ENCODE measurements around the gene NKAIN2.
"Not testable (repeated sequence)": the region's sequence is repeated elsewhere in the genome, so short reads cannot be mapped to it uniquely, and the experiment has no call there.

NKAIN2 gene

GRCh38 chr6:123913863-123914262 lies 110.2 kb downstream of the NKAIN2 start:
- H3K27ac ChIP-seq: no peak overlapping the region
- TF ChIP-seq, protein P1, sequence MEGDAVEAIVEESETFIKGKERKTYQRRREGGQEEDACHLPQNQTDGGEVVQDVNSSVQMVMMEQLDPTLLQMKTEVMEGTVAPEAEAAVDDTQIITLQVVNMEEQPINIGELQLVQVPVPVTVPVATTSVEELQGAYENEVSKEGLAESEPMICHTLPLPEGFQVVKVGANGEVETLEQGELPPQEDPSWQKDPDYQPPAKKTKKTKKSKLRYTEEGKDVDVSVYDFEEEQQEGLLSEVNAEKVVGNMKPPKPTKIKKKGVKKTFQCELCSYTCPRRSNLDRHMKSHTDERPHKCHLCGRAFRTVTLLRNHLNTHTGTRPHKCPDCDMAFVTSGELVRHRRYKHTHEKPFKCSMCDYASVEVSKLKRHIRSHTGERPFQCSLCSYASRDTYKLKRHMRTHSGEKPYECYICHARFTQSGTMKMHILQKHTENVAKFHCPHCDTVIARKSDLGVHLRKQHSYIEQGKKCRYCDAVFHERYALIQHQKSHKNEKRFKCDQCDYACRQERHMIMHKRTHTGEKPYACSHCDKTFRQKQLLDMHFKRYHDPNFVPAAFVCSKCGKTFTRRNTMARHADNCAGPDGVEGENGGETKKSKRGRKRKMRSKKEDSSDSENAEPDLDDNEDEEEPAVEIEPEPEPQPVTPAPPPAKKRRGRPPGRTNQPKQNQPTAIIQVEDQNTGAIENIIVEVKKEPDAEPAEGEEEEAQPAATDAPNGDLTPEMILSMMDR (IDR thresholded peaks at IDR 0.05): no peak
- TF ChIP-seq ZFX (IDR thresholded peaks at IDR 0.05; ENCODE audit: borderline replicate concordance): no peak

DNA sequence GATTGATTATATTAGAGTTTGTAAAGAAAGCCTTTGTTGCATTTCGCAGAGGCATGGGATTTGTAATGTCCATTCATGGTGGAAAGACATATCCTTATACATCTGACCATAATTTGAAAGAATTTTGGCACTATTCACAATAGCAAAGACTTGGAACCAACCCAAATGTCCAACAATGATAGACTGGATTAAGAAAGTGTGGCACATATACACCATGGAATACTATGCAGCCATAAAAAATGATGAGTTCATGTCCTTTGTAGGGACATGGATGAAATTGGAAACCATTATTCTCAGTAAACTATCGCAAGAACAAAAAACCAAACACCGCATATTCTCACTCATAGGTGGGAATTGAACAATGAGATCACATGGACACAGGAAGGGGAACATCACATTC lies 119.7 kb downstream of the NKAIN2 start:
- H3K27ac ChIP-seq: not testable (repeated sequence)

DNA sequence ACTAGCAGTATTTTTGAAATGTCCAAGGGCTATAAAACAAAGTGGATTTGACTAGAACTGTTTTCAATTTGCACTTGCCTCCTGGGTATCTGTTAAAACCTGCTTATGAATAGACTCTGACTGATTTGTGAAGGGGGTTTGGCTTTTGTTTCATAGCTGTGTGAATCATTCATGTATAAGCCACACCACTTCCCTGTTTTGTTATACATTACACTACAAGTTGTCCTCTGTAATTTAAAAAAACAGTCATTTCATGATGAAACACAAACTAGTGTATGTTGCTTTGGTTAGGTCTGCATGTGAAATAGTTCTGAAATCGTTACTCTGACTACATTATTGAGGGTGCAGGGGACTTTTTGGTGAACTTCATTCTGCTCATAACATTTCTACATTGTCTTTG lies 121.7 kb downstream of the NKAIN2 start:
- TF ChIP-seq, protein P1 (IDR thresholded peaks at IDR 0.05): no peak

DNA sequence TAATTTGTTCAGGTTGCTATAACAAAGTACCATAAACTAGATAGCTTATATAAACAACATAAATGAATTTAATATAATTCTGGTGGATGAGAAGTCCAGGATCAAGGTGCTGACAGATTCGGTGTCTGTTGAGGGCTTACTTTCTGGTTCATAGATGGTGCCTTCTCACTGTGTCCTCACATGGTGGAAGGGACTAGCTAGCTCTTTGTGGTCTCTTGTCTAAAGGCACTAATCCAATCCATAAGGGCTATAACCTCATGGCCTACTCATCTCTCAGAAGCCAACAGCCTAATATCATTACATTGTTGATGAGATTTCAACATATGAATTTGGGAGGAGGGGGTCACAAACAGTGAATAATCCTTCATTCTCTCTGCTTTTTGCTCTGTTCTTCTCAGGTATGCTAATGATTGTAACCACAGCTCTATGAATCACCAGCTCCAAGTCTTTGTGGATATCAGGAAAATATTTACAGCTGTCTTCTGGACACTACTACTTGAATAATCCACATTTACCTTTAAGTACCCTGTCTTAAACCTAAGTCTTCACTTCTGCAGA lies 122.3 kb downstream of the NKAIN2 start:
- H3K27ac ChIP-seq: no peak overlapping the region
- TF ChIP-seq, protein P1 (IDR thresholded peaks at IDR 0.05): no peak
- TF ChIP-seq ZFX (IDR thresholded peaks at IDR 0.05; ENCODE audit: borderline replicate concordance): no peak

More for the DNA sequence above, 121.7 kb downstream of the NKAIN2 start:
- H3K27ac ChIP-seq: no peak overlapping the region

GRCh38 chr6:123928529-123928928 lies 124.9 kb downstream of the NKAIN2 start:
- TF ChIP-seq, protein P1 (IDR thresholded peaks at IDR 0.05): no peak
- H3K27ac ChIP-seq: no peak overlapping the region

- TF ChIP-seq, protein P1 (IDR thresholded peaks at IDR 0.05): no peak
- no peak for TF ChIP-seq ZFX (IDR thresholded peaks at IDR 0.05; ENCODE audit: borderline replicate concordance)
- no peak overlapping the region for H3K27ac ChIP-seq
These were observed 128.3 kb downstream of the NKAIN2 start for GRCh38 chr6:123931928-123932327.

- no peak for TF ChIP-seq ZFX (IDR thresholded peaks at IDR 0.05; ENCODE audit: borderline replicate concordance)
- TF ChIP-seq, protein P1 (IDR thresholded peaks at IDR 0.05): no peak
- no peak overlapping the region for H3K27ac ChIP-seq
These were observed 136.9 kb downstream of the NKAIN2 start for GRCh38 chr6:123940551-123940950.

DNA sequence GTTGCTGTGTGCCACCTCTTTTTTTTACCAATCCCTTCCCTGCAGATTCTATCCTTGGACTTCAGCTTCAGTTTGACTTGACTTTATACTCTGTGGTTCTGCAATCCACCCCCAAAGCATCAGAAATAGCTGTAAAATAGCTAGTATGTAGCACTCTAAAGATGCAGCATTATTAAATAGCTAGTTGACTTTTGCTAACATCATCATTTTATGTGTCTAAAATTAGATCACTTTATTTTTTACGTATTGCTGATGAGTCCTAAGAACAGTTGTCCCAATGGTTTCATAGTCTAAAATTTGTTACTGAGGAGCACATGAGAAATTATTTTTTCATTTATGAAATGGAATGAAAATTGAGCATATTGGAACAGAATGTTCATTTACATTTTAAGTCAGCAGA lies 138.2 kb downstream of the NKAIN2 start:
- no peak for TF ChIP-seq ZFX (IDR thresholded peaks at IDR 0.05; ENCODE audit: borderline replicate concordance)
- TF ChIP-seq, protein P1 (IDR thresholded peaks at IDR 0.05): no peak
- H3K27ac ChIP-seq: no peak overlapping the region

Data from 22Rv1 (cell line).